Astrocyte (in vitro differentiated cells and primary cell): Measurements from ENCODE around the gene SCLT1.

Experiments used
- CTCF ChIP-seq: IDR thresholded peaks from 2 replicates; pipeline ENCODE4 v1.5.1; 2011; ENCODE audit warnings: low read depth, mild to moderate bottlenecking, inconsistent platforms, low read length, moderate library complexity; ENCODE audit not compliant: insufficient read depth
- EZH2 ChIP-seq: IDR thresholded peaks from 2 replicates; pipeline ENCODE4 v1.6.1; 2012; ENCODE audit warnings: mild to moderate bottlenecking, low read length, inconsistent platforms; ENCODE audit not compliant: insufficient read depth

- TF ChIP-seq CTCF (no peak), EZH2 (no peak)
Observed at GRCh38 chr4:128879283-128879682, 214.1 kb downstream of the SCLT1 start.
